Hepatic stellate cell (primary cell): ENCODE data around the gene FGFRL1.

ENCODE experiments used
- DNase-seq: peaks from one replicate; pipeline ENCODE4 v3.0.0; 2011; ENCODE audit warnings: low spot score

FGFRL1 gene, protein sequence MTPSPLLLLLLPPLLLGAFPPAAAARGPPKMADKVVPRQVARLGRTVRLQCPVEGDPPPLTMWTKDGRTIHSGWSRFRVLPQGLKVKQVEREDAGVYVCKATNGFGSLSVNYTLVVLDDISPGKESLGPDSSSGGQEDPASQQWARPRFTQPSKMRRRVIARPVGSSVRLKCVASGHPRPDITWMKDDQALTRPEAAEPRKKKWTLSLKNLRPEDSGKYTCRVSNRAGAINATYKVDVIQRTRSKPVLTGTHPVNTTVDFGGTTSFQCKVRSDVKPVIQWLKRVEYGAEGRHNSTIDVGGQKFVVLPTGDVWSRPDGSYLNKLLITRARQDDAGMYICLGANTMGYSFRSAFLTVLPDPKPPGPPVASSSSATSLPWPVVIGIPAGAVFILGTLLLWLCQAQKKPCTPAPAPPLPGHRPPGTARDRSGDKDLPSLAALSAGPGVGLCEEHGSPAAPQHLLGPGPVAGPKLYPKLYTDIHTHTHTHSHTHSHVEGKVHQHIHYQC

DNA sequence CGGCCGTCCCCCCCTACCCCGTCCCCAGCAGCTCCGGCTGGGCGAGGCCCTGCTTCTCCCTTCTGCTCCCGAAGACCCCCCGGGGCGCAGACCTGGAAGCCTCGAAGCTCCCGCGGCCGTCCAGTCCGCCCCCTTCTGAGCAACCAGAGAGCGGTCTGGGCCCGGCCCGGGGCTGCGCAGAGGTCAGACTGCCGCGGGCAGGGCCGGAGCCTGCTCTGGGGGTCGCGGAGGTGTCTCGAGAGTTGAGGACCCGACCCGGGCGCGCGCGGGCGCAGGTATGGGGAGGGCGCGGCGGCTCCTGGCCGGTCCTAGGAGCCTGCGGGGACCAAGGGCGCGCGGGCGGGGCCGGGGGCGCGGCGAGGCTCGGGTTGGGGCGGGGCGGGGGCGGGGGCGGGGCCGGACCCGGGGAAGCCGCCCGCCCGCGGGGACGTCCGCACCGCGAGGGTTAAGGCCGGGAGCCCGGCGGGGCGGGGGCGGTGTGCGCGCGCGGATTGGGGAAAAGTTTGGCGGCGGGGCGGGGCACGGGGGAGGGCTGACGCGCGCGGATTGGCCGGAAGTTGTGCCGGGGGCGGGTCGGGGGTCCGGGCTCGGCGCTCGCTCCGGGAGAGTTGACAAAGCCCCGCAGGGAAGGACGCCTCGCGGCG, at the start of gene FGFRL1:
Gene FGFRL1, plus strand, starts transcription at position 605 of the 644 bp plus-strand sequence. CDS start 860 bp downstream, outside the sequence.
- DNase-seq, result peak; percentile 97

- DNase-seq, result no peak
These were observed 48.9 kb upstream of the FGFRL1 start for GRCh38 chr4:962231-963208.

DNA sequence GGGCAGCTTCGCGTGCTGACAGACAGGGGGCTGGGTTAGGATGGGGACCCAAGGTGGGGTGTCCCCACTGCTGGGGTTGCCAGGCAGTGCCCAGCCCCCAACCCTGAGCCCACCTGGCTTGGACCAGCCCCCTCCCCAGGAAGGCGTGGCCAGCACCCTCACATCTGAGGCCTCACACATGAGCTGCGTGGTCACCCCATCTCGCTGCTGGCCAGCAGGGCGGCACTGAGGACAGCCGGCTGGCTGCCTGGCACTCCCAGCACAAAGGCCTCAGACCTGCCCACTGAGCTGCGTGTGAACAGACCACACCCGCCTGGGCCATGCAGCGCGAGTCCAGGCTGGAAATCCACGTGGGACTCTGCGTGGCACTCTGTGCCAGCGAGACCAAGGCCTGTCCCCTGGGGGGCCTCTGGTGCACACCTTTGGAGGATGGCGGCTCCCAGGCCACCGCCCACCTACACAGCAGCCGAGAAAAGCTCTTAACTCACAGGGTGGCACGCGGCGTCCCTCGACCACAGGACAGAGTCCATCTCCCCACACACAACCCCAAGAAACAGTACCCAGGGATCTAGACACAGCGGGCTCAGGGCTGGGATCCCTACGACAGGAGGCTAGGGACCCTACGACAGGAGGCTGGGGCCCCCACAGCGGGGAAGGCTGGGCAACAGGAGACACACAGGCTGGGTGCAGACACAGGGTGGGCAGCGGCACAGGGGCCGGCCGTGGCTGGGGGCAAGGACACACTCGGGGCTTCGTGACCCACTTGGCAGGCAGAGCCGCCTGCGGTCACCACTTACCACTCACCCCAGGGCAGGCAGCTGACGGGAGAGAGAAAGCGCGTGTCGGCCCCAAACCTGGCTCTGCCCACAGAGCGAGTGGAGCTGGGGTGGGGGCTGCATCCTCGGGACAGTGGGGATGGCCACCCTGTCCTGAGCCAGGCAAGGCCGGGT, 47.9 kb upstream of the FGFRL1 start:
- DNase-seq, result no peak

GRCh38 chr4:964346-965025, 46.9 kb upstream of the FGFRL1 start:
- DNase-seq, result no peak

DNA sequence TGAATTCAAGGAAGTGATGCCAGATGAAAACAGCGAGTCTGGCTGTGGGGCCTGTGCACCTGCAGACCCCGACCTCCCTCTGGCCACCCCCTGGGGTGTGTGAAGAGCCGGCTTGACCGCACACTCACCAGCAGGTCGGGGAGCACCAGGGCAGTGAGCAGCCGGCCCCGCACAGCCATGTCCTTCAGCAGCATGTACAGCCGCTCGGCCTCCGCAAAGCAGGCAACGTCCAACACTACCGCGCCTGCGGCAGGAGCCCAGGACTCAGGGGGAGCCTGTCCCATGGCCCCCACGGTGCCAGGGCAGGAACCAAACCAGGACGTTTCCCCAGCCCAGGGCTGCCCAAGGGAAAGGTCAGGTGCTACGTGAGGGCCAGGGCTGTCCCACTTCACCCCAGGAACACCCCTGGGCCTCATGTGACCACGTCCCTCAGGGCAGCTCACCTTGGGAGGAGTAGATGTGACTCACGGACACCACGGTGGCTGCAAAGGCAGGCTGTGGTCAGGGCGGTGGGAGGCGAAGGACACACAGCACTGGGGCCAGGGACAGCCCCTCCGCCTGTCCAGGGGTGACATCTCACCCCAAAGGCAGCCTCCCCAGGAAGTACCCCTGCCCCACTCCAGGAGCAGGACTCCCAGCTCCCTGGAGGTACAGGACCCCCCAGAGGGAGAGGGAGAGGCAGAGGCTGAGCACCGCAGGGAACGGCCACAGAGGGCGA, 46.2 kb upstream of the FGFRL1 start:
- DNase-seq, result no peak

DNA sequence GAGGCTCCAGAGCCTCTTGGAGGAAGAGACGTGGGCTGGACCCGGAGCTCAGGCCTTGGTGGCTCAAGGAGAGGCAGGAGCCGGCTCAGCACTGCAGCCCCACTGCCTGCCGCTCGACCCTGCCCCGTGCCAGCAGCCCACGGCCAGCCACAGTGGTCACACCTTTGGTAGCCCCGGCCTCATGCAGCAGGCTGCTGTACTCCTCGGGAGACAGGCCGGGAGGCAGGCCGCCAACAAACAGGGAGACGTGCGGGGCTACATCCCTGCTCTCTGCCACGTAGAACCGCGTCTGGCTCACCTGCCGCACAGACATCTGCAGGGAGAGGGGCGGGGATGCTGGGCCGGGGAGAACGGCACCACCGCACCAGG, 45.7 kb upstream of the FGFRL1 start:
- no peak for DNase-seq

DNA sequence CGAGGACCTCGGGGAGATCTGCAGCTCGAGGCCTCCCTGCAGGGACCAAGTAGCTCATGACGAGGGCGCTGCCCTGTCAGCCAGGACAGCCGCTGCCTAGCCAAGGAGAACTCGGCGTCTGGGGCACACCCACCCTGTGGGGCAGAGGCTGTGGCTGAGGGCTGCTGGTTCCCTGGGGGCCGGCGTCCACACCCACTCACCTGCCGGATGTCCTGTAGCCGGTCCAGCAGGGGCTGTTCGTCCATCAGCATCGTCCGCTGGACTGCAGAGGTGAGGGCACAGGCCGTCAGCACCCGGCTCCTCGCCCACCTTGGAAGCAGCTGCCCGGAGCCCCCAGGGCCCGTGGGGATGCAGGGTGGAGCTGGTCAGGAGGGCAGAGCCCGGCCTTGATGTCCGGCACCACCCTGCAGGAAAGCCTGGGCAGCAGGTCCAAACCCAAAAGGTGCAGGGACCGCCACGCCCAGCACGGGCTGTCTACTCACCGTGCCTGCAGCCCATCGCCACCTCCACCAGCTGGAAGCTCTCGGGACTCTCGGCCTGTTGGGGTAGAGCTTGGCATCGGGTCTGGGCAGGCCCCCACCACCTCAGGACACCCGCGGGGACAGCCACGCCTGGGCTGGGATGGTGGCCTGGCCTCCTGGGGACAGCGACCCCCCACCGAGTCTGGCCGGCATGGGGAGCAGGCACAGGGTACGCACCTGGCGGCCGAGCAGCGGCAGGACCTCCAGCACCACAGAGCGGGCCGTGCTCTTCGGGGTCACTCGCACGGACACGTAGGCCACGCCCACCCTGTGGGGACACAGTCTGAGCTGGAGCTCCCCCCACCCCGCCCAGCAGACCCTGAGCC, 44.9 kb upstream of the FGFRL1 start:
- DNase-seq, result no peak

DNA sequence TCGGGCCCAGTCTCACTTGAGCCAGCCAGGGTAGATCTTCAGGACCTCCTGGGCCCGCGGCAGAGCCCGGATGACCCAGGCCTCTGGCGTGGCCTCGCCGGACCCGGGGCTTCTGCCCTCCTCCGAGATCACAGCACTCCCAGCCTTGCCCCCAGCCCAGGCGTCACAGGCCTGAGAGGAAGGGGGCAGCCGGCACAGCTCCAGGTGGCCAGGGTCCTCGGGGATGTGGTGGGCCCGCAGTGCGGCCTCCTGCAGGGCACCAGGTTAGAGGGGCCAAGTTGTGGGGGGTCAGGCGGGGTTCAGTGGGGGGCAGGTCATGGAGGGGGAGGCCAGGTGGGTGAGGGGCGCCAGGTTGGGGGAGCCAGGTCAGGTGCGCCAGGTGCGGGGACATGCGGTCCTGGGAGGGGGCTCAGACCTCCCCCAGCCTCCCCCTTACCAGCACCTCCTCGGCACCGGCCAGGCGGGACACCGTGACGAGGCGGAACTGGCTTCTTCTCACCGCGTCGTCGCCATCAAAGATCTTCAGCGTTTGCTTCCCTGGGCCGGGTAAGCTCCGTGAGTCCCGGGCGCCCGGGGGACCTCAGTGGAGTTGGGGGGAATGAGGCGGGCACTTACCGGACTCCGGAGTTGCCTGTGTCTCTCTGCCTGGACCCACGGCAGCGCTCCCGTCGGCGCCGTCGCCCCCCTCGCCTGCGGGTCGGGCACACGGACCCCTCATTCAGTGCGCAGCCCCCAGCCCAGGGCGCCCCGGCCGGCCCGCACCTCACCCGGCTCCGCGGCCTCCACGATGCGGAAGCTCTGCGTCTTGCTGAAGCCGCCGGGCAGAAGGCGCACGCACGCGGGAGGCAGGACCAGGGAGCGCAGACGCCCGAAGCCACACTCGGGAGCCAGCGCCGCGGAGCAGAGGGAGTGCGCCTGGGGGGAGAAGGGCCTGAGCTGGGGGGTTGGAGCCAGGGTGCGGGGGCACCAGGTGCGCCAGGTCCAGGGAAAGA, 44.0 kb upstream of the FGFRL1 start:
- no peak for DNase-seq

DNA sequence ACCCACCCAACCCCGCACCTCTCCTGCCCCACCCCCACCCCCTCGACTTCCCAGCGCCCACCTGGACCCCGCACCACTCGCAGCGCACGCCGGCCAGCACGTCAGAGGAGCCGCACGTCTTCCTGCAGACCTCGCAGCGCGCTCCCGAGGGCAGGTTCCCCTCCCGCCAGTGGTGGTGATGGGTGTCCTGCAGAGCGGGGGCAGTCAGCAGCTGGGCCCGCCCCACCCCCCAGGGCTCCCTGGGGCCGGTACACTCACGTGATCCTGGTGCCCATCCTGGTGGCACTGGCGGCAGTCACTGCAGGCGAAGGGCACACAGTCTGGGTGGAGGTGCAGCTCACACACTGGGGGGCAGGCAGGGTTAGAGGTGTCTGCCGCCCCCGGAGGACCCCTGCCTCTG, 43.2 kb upstream of the FGFRL1 start:
- no peak for DNase-seq

DNA sequence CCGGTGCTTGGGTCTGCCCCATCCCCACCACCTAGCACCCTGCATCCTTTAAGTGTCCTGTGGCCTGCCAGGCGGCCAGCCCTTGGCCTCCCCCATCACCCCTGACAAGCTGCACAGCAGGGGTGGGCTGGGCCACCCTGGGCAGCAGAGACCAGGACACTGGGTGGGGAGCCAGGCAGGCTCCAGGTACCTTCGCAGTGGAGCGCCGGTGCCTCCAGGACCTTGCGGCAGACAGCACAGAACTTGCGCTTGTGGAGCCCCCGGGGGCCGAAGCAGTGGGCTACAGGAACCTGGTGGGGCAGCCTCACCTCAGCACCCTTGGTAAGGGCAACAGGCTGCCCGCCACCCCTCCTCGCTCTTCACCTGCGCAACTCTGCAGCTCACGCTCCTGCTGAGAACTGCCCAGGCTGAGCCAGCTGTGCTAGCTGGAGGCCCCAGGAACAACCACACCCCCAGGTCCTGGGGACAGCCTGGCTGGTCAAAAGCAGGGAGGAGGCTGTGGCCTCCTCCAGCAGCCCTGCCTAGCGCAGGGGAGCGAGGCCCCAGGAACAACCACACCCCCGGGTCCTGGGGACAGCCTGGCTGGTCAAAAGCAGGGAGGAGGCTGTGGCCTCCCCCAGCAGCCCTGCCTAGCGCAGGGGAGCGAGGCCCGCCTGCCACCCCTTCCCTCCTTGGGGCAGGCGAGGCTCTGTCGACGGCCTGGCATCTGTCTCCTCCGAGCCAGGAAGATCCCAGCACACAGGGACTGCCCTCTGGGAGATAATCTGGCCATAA, 42.6 kb upstream of the FGFRL1 start:
- no peak for DNase-seq

- no peak for DNase-seq
These were observed 41.2 kb upstream of the FGFRL1 start for GRCh38 chr4:970046-970745.

GRCh38 chr4:970854-971520, 40.4 kb upstream of the FGFRL1 start:
- no peak for DNase-seq

DNA sequence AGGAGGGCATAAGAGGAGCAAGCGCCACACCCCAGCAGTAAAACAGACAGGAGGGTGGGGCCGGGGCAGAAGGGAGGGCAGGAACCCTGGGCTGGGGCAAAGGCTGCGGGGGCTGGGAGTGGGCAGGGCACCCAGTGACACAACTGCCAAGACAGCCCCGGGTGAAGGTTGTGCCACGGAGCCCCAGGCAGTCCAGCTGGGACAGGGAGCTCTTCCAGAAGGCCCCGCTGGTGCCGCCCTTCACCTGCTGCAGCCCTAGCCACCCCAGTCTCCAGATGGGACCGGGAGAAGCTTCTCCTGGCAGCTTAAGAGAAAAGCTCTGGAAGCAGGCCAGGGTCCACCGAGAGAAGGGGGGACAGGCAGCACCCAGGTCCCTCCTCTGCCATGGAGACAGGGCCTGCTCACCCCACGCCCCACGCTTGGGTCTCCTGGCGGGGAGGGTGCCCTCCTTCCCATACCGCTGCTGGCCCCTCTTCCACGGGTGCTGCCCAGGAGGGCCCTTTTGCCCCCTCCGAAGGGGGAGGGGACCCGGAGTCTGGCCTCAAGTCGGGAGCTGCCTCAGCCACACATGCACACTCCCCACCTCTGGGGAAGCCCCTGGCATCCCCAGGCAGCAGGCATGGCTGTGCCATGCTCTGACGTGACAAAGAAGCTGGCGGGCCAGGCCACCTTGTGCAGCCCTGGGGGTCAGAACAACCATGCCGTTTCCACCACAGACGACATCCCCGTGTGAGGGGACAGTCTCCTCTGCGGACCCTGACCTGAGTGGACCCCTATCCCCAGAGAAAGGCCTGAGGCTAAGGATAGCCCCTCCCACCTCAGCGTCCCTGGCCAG, 39.5 kb upstream of the FGFRL1 start:
- DNase-seq, result no peak

DNA sequence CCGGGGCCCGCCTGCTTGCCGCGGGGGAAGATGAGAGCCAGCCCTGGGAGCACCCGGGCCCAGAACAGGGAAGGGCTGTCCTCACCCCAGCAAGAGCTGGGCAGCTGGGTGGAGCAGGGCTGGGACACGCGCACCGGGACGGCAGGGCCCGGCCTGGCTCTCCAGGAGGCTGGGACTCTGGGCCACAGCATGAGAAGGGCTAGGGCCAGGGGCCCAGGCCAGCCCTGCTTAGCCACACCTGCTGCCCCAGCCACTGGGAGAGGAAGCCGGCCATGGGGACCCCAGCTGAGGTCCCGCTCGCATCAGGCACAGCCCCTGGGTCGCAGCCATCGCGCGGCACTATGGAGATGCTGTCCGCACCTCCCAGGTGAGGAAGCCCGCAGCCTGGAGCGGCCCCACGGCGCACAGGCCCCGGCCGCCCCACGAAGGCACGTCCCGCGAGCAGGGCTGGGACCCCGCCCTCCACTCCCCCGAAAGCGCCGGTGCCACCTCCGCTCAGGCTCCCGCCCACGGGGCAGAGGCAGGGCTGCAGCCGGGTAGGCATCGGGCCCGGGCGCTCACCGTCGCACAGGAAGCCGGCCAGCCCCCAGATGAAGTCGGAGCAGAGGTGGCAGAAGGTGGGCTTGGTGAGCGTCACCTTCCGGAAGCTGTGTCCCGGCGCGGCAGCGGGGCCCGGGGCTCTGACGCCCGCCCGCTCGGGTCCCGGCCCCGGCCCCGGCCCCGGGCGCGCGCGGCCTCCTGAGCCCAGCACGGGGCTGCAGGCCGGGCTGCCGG, 38.6 kb upstream of the FGFRL1 start:
- DNase-seq, result peak; percentile 77
